ENCODE measurements around the gene RHAG. TPM values are rescaled to one million over a fixed set of nuclear protein-coding genes. Genes with fewer than 3 reads are reported as not detected.

RHAG gene
- total RNA-seq, 1 experiment from 2014 or later = not detected

- Histone ChIP-seq H2BK5ac (ENCODE audit: insufficient read length, low read length) (no peak overlapping the region), H4K20me1 (ENCODE audit: control insufficient read depth, insufficient read depth, insufficient read length) (no peaks in the 10 kb centered on the region), H2BK15ac (ENCODE audit: low read depth, low read length) (no peak overlapping the region), H3K4me2 (ENCODE audit: insufficient read depth, insufficient read length, low read length) (no peak overlapping the region), H3K27ac (ENCODE audit: insufficient read length, low read depth, low read length) (no peak overlapping the region), H3K79me1 (ENCODE audit: insufficient read depth, low read depth, low read length, poor library complexity, severe bottlenecking) (no peaks in the 10 kb centered on the region), H2AFZ (ENCODE audit: low read length) (no peak overlapping the region), H3K23me2 (ENCODE audit: insufficient read length, low read depth, low read length, poor library complexity, severe bottlenecking) (no peaks in the 10 kb centered on the region), H3K56ac (ENCODE audit: insufficient read length, low read depth, low read length) (no peak overlapping the region), H2AK5ac (ENCODE audit: insufficient read length, low read length) (no peak overlapping the region), H2BK20ac (ENCODE audit: low read depth, low read length, poor library complexity, severe bottlenecking) (no peak overlapping the region), H3K9ac (ENCODE audit: extremely low read depth, insufficient read length, low read length) (no peak overlapping the region), H4K8ac (replicated peaks; ENCODE audit: insufficient read length, low read depth, low read length) (no peak overlapping the region), H3K18ac (ENCODE audit: insufficient read length, low read depth, low read length) (no peak overlapping the region), H3K14ac (ENCODE audit: insufficient read depth, low read length) (no peak overlapping the region), H4K5ac (ENCODE audit: insufficient read length, low read depth, low read length) (no peak overlapping the region), H3K4me1 (ENCODE audit: insufficient read depth, low read length) (no peaks in the 10 kb centered on the region), H2BK120ac (ENCODE audit: low read depth, low read length, poor library complexity, severe bottlenecking) (no peak overlapping the region), H3K4ac (ENCODE audit: low read depth, low read length) (no peak overlapping the region), H3K27me3 (ENCODE audit: insufficient read depth, low read length) (peaks cover 2% of the 10 kb centered on the region), H3K23ac (ENCODE audit: insufficient read length, low read depth, low read length) (no peak overlapping the region), H2BK12ac (ENCODE audit: insufficient read length, low read depth, low read length) (no peak overlapping the region), H3K79me2 (ENCODE audit: insufficient read depth, low read length) (no peaks in the 10 kb centered on the region), H3T11ph (ENCODE audit: low read length) (no peak overlapping the region), H3K9me3 (ENCODE audit: control insufficient read depth, low read depth, low read length) (no peaks in the 10 kb centered on the region), H4K91ac (ENCODE audit: insufficient read length, low read depth, low read length) (no peak overlapping the region)
- DNase-seq = no peak
- no peak for TF ChIP-seq CTCF (conservative IDR thresholded peaks at IDR 0.05)
- H3K4me1 Mint-ChIP-seq = peaks cover 5 to 6% of the 10 kb centered on the region in 2 experiments
- no peak overlapping the region for H3K27ac Mint-ChIP-seq
- H3K27me3 Mint-ChIP-seq (ENCODE audit: low read depth) = peaks cover 62% of the 10 kb centered on the region
- no CpG with 5 or more reads among the region's 1 CpG for WGBS (ENCODE audit: extremely low coverage, insufficient read length, low lambda C conversion rate)
- H3K36me3 Mint-ChIP-seq (ENCODE audit: insufficient read depth in 1 of 3, low read depth in 3 of 3) = peaks cover 9 to 20% (median 9%) of the 10 kb centered on the region in 3 experiments; a peak in 6 of 7 replicates
- H3K9me3 Mint-ChIP-seq = peaks cover 6 to 9% of the 10 kb centered on the region in 2 experiments; a peak in 4 of 5 replicates
- H3K4me3 Mint-ChIP-seq = no peak overlapping the region
Observed at GRCh38 chr6:49564552-49564951, 72.1 kb downstream of the RHAG start.
